IPS-18a (cell line): ENCODE results near the gene ADPRS.

Experiments used
- H3K27ac ChIP-seq: one replicate; pipeline ENCODE4 v1.5.1; 2013; ENCODE audit warnings: low read length
- H3K27me3 ChIP-seq: one replicate; pipeline ENCODE4 v1.6.1; 2013; ENCODE audit warnings: mild to moderate bottlenecking, low read length; ENCODE audit not compliant: control insufficient read depth, insufficient read depth
- H3K36me3 ChIP-seq: one replicate; pipeline ENCODE4 v1.6.1; 2013; ENCODE audit warnings: low read depth, low read length; ENCODE audit not compliant: control insufficient read depth
- H3K4me1 ChIP-seq: one replicate; pipeline ENCODE4 v1.6.1; 2013; ENCODE audit warnings: low read depth, low read length; ENCODE audit not compliant: control insufficient read depth
- H3K4me3 ChIP-seq: one replicate; pipeline ENCODE4 v1.5.1; 2013; ENCODE audit warnings: low read length
- H3K9ac ChIP-seq: one replicate; pipeline ENCODE4 v1.6.1; 2013; ENCODE audit warnings: mild to moderate bottlenecking, low read length, moderate library complexity
- H3K9me3 ChIP-seq: one replicate; pipeline ENCODE4 v1.6.1; 2013; ENCODE audit warnings: low read depth, low read length; ENCODE audit not compliant: control insufficient read depth

ADPRS gene

DNA sequence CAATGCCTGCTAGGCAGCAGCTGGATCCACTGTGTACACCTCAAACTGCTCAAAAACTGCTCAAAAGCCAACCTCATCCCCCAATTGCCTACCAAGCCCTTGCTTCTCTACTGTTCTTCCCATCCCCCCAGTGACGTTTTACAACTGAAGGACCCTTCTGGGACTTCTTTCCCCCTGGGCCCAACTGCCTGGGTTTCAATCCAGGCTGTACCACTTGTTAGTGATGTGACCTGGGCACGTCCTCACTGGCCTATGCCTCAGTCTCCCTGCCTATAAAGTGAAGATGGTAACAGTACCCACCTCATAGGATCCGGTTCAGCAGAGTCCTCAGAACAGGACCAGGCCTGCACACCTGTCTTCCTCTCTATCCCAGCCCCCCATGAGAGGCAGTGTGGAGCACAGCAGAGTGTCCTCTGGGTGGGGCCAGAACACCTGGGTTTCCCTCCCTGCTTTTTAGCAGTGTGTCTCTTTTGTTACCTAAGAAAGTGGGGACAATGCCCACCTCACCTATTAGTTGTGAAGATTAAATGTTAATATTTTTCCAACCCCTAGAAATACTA lies 6.7 kb upstream of the ADPRS start:
- no peaks in the 10 kb centered on the region for H3K9me3 ChIP-seq
- no peak overlapping the region for H3K27ac ChIP-seq
- H3K36me3 ChIP-seq: no peaks in the 10 kb centered on the region
- peaks cover 9% of the 10 kb centered on the region for H3K27me3 ChIP-seq
- no peak overlapping the region for H3K4me3 ChIP-seq
- H3K4me1 ChIP-seq: no peaks in the 10 kb centered on the region
- H3K9ac ChIP-seq: no peak overlapping the region

DNA sequence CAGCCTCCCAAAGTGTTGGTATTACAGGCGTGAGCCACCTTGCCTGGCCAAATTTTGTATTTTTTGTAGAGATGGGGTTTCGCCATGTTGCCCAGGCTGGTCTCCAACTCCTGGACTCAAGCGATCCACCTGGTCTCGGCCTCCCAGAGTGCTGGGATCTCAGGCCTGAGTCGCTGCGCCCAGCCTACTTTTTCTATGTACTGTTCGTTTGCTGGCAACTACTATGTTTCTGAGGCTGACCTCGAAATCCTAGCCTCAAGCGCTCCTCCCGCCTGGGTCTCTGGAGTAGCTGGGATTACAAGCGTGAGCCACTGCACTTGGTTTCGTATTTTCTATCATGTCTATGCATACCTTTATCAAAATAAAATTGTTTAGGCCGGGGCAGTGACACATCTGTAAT lies 5.5 kb upstream of the ADPRS start:
- Histone ChIP-seq H3K27ac (no peak overlapping the region), H3K9ac (peak overlapping the region; percentile 90), H3K4me1 (no peaks in the 10 kb centered on the region), H3K36me3 (no peaks in the 10 kb centered on the region), H3K9me3 (no peaks in the 10 kb centered on the region), H3K27me3 (peaks cover 9% of the 10 kb centered on the region), H3K4me3 (peak overlapping the region; percentile 69)

DNA sequence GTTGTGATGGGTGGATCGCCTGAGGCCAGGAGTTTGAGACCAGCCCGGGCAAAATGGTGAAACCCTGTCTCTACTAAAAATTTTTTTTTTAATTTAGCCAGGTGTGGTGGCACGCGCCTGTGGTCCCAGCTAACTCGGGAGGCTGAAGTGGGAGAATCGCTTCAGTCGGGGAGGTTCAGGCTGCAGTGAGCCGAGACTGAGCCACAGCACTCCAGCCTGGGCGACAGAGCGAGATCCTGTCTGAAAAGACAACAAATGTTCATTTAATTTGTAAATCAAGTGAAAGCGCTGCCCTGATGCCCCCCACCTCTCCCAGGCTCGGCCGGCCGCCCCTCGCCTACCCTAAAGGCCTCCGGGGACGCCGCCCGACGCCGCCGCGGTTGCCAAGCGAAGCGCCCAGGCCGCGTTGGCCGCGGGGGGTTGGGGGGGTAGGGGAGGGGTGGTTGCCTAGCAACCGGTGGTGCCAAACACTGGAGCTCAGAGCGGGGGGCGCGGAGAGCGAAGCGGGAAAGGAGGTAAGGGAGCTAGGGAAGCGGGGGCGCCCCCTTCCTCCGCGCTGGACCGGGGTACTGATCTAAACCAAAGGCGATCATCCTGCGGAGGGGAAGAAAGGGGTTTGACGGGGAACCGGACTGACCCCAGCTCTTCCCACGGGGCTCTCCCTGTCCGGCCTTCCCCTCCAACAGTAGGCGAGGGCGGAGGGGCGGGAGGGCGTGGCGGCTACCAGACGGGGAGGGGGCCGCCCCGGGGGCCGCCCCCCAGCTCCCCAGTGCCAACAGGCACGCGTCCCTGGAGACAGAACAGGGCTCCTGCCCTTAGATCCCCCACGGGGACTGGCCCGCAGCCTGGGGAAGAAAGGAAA lies 4.8 kb upstream of the ADPRS start, which contains the start of gene TEKT2:
TSS of gene TEKT2 (plus strand) at position 460 of the 862 bp plus-strand sequence. CDS start 828 bp downstream, outside the sequence.
- H3K4me3 ChIP-seq: peak within 1 kb of the TSS; percentile 69
- H3K36me3 ChIP-seq: no peaks in the 10 kb centered on the region
- H3K4me1 ChIP-seq: no peaks in the 10 kb centered on the region
- H3K27me3 ChIP-seq: peaks cover 9% of the 10 kb centered on the region
- no peaks in the 10 kb centered on the region for H3K9me3 ChIP-seq
- peak within 1 kb of the TSS; percentile 90 for H3K9ac ChIP-seq
- peak within 1 kb of the TSS; percentile 24 for H3K27ac ChIP-seq

GRCh38 chr1:36084497-36085115 lies 4.1 kb upstream of the ADPRS start:
- Histone ChIP-seq H3K4me1 (peaks cover 3% of the 10 kb centered on the region), H3K9ac (peak overlapping the region; percentile 90), H3K4me3 (peak overlapping the region; percentile 69), H3K27me3 (peaks cover 9% of the 10 kb centered on the region), H3K9me3 (no peaks in the 10 kb centered on the region), H3K27ac (no peak overlapping the region), H3K36me3 (no peaks in the 10 kb centered on the region)

DNA sequence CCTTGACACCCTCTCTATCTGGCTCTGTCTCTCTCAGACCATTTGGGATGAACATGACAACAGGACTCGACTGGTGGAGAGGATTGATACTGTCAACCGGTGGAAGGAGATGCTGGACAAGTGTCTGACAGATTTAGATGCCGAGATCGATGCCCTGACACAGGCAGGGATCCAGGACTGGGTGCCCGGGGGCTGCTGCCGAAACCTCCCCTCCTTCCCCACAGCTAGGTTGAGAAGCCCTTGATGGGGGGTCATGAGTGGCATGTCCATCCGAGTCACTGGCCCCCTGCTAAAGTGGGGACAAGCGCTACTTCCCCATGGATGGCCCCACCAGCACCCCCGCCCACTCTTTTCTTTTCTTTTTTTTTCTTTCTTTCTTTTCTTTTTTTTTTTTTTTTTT lies 3.6 kb upstream of the ADPRS start:
- Histone ChIP-seq H3K4me3 (no peak overlapping the region), H3K9ac (no peak overlapping the region), H3K27me3 (peaks cover 9% of the 10 kb centered on the region), H3K4me1 (peaks cover 6% of the 10 kb centered on the region), H3K9me3 (no peaks in the 10 kb centered on the region), H3K36me3 (no peaks in the 10 kb centered on the region), H3K27ac (no peak overlapping the region)

- H3K9me3 ChIP-seq: no peaks in the 10 kb centered on the region
- H3K9ac ChIP-seq: no peak overlapping the region
Measured at GRCh38 chr1:36085686-36086526, 2.8 kb upstream of the ADPRS start.

GRCh38 chr1:36086529-36087232 lies 2.0 kb upstream of the ADPRS start:
- Histone ChIP-seq H3K4me3 (no peak overlapping the region), H3K27me3 (peaks cover 9% of the 10 kb centered on the region), H3K27ac (no peak overlapping the region), H3K9ac (no peak overlapping the region), H3K9me3 (no peaks in the 10 kb centered on the region), H3K36me3 (peaks cover 3% of the 10 kb centered on the region), H3K4me1 (peaks cover 6% of the 10 kb centered on the region)

More at GRCh38 chr1:36085686-36086526, 2.8 kb upstream of the ADPRS start:
- Histone ChIP-seq H3K36me3 (no peaks in the 10 kb centered on the region), H3K4me1 (peaks cover 6% of the 10 kb centered on the region), H3K27ac (no peak overlapping the region), H3K27me3 (peaks cover 9% of the 10 kb centered on the region), H3K4me3 (no peak overlapping the region)

GRCh38 chr1:36087233-36088123 lies 1.2 kb upstream of the ADPRS start:
- Histone ChIP-seq H3K4me3 (no peak overlapping the region), H3K27me3 (peaks cover 9% of the 10 kb centered on the region), H3K27ac (no peak overlapping the region), H3K36me3 (peaks cover 7% of the 10 kb centered on the region), H3K4me1 (peaks cover 6% of the 10 kb centered on the region), H3K9me3 (no peaks in the 10 kb centered on the region), H3K9ac (no peak overlapping the region)

GRCh38 chr1:36088265-36088576 lies 471 bp upstream of the ADPRS start:
- H3K27ac ChIP-seq: no peak overlapping the region

DNA sequence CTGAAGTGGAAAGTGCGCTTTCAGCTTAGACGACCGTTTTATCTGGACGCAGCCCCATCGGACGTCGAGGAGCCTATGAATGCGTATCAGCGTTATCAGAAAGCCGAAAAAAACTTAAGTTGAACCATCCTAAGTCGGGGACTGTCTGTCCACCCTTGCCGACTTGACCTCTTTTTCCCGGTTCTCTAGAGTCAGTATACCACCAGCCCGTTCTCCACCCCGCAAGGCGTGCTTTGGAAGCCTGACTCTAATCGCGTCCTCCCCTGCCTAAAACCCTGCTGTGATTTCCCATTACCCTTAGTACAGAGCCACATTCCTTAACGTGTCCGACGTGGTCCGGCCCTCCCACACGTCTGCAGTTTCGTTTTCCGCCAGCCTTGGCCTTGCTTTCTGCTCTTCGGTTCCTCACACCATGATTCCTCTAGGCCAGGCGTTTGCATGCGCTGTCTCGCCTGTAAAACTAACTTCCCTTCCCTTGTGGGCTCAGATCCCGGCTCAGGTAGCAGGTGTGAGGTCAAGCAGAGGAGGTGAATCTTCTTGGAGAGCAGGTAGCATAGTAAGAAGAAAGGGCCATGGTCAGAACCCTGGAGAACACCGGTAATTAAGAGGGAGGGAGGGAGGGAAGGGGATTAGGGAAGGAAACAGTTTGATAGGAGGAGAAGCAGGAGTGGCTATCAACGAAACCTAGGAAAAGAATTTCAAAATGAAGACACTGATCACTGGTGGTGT lies 865 bp downstream of the ADPRS start:
- no peak overlapping the region for H3K27ac ChIP-seq
- H3K4me3 ChIP-seq: peak overlapping the region; percentile 90
- H3K36me3 ChIP-seq: peaks cover 27% of the 10 kb centered on the region
- peaks cover 6% of the 10 kb centered on the region for H3K4me1 ChIP-seq
- H3K9me3 ChIP-seq: no peaks in the 10 kb centered on the region
- peak overlapping the region; percentile 64 for H3K9ac ChIP-seq
- peaks cover 5% of the 10 kb centered on the region for H3K27me3 ChIP-seq

More at GRCh38 chr1:36088265-36088576, 471 bp upstream of the ADPRS start:
- Histone ChIP-seq H3K36me3 (peaks cover 15% of the 10 kb centered on the region), H3K9ac (peak overlapping the region; percentile 15), H3K4me1 (peaks cover 6% of the 10 kb centered on the region), H3K4me3 (peak overlapping the region; percentile 90), H3K9me3 (no peaks in the 10 kb centered on the region), H3K27me3 (peaks cover 9% of the 10 kb centered on the region)
